ENCODE measurements around the gene RBBP8.
"Not testable (repeated sequence)": the region's sequence is repeated elsewhere in the genome, so short reads cannot be mapped to it uniquely, and the experiment has no call there.

RBBP8 gene

DNA sequence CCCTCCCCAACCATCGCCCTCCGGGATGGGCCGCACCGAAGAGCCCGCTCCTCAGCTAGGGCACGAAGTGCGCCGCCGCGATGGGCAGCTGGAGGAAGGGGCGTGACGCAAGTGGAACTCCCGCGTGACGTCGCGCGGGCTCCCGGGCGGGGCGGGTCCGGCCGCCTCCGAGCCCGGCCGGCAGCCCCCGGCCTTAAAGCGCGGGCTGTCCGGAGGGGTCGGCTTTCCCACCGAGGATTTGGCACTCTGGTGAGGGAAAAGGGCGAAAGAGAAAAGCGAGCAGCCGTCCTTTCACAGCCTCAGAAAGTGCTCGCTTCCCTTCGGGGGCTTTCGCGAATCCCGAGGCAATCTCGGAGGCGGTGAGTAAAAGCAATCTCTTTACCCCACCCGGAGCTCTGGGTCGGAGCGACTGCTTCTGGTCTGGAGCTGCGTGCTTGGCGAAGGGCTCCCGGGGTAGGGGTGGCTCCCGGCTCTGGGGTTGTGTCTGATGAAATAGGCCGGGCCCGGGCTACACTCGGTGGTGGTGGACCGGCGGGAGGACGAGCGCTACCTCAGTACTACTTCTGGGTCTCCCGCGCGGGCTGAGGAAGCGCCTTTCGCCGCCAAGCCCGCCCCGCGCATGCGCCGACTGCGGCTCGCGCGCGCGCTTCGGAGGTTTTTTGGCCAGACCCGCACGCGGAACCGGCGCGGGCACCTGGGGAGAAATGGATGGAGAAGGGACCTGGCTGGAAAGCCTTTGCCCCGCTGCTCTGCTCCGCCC, at the start of gene RBBP8:
TSS of gene RBBP8 (plus strand) at position 123 of the 760 bp plus-strand sequence. CDS start 3,524 bp downstream, outside the sequence.
- peak; percentile 92 for DNase-seq

DNA sequence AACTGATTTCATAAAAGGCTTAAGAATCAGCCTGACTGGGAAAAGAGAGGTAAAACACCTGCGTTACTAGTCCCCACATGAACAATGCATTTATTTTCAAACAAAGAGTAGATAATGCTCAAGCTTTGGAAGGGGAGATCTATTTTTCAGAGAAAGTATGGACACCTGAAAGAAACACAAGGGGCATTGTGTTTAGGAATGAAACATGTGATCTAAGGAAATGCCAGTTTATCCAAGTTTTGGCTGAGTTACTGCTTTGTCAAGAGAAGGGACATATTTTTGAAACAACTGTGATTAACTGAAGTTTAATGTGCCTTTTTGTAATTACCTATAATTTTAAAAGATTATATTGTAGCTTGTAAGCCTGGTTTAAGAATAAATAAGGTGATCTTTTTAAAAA, 49.3 kb upstream of the RBBP8 start:
- no peak for DNase-seq

DNA sequence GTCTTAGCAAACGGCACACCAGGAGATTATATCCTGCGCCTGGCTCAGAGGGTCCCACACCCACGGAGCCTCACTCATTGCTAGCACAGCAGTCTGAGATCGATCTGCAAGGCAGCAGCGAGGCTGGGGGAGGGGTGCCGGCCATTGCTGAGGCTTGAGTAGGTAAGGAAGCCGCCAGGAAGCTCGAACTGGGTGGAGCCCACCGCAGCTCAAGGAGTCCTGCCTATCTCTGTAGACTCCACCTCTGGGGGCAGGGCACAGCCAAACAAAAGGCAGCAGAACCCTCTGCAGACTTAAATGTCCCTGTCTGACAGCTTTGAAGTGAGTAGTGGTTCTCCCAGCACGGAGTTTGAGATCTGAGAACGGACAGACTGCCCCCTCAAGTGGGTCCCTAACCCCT, 47.4 kb upstream of the RBBP8 start:
- DNase-seq: not testable (repeated sequence)

- no peak for DNase-seq
These were observed 33.7 kb upstream of the RBBP8 start for GRCh38 chr18:22899421-22899820.

DNA sequence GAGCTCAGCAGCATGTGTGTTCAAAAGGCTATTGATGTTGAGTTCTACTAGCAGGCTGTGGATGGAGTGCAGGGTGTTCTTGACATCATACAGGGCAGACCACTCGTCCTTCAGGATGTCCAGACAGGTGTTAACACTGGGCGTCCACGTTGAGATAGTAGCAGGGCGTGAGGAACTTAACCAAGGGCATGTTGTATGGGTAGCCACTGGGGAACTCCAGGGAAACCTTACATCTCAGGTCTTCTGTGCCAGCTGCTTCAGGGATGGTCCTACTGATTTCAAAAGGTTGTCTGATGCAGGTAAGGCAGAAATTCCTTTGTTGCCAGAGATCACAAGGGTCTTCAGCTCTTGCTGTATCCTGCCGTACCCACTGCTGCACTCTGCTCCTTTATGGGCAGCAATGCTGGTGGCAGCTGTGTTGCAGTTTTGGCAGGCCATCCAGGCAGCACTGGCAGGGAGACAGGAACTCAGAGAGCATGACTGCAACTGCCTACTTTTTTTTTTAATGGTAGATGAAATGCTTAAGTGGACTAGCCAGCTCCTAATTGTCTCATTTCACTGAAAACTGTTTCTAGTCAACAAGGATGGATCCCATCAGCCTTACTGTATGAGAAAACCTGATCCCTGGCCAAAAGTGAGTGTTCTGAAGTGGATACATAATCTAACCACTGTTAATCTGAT, 32.4 kb upstream of the RBBP8 start:
- DNase-seq: no peak

GRCh38 chr18:22902093-22902492, 31.0 kb upstream of the RBBP8 start:
- no peak for DNase-seq

DNA sequence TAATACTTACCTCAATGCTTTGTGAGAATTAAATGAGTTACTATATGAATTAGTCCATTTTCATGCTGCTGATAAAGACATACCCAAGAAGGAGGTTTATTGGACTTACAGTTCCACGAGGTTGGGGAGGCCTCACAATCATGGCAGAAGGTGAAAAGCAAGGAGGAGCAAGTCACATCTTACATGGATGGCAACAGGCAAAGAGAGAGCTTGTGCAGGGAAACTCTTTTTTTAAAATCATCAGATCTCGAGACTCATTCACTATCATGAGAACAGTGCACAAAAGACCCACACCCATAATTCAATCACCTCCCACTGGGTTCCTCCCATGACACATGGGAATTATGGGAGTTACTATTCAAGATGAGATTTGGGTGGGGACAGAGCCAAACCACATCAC, 29.9 kb upstream of the RBBP8 start:
- DNase-seq: not testable (repeated sequence)

GRCh38 chr18:22912149-22912548, 21.0 kb upstream of the RBBP8 start:
- no peak for DNase-seq

GRCh38 chr18:22912835-22913234, 20.3 kb upstream of the RBBP8 start:
- DNase-seq: no peak

GRCh38 chr18:22913861-22914260, 19.3 kb upstream of the RBBP8 start:
- no peak for DNase-seq

DNA sequence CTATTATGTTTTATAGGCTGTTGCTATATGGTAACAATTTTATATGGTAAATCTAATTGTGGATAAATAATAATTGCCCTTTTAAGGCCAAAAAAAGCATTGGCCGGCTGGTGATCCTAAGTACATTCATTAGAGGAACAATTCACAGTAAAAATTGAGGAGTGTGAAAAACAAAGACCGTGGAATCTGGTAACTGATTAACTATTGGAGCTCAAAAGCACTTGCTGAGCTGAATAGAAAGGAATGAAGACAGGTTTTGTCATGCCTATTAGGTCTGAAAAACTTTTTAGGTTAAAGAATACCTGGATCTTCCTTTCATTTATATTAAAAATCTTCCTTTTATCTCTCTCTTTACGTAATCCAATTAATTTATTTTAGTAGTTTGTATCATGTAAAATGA, 18.5 kb upstream of the RBBP8 start:
- DNase-seq: no peak

GRCh38 chr18:22915337-22915736, 17.8 kb upstream of the RBBP8 start:
- no peak for DNase-seq

DNA sequence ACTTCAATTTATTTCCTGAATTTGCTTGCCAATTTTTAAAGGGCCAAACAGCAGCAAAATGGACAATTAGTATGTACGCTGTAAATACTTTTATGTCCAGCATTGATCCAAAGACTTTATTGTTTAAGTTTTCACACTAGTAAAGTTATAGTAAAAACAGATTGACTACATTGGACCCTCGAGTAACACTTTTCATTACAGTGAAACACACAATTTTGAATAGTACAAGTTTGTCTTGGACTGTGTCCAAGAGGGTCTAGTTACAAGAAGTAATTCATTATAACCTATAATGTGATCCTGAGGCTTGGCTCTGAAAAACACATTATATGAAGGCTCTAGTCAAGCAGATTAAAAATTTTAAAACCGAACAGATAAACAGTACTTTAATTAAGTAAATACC, 11.4 kb upstream of the RBBP8 start:
- DNase-seq: no peak

DNA sequence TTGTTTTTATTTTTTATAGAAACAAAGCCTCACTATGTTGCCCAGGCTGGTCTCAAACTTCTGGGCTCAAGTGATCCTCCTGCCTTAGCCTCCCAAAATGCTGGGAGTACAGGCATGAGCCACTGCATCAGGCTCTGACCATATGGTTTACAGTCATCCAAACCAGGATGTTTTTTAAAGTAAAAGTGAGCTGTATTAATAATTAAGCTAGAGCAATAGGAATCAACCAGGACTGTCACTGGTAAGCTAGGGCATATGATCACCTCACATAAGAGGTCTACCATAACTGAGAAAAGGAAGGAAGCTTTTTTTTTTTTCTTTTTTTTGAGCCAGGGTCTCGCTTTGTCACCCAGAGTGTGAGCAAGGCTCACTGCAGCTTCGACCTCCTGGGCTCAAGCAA, 8.5 kb upstream of the RBBP8 start:
- no peak for DNase-seq

DNA sequence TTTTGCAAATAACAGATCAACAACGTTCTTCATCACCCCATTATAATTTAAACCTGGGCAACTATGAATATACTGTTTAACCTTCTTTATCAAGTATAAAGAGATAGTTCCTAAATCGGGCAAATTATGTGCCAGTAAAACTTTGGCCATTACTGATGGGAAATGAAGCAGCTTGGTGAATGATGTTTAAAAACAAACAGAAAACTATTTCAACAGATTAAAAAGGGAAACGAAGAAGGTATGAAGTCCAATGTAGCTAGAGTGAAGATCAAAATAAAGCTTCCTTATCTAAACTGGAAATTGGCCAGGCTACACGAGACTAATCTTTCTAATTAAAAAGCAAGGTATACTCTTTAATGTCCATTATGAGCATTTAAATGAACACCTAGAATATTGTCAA, 6.7 kb upstream of the RBBP8 start:
- DNase-seq: no peak

- no peak for DNase-seq
These were observed 4.8 kb upstream of the RBBP8 start for GRCh38 chr18:22928339-22928738.

DNA sequence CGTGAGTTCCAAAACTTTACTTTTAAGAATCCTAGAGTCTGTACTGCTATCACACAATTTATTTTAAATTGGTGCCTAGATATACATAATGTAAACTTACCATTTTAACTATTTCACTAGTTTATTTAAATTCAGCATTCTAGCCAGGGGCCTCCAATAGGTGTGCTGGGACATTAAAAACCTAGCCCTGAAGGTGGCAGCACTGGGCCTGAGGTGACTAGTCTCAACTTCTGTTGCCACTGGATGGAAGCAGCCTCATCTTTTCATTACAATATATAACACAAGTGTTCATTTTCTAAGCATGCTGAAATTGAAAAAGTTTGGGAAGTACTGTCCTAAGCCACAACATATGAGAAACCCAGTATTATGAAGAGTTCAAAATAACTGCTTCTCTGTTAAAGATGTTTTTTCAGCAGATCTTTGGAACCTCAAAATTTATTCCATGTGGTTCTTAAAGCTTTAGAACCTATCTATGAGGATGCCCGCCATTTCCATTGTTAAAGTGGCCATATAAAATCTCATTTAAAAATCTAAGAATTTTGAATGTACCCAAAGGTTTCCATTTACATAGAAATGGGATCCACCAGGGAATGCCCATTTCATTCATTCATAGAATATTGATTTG, 2.9 kb upstream of the RBBP8 start:
- DNase-seq: peak; percentile 90

DNA sequence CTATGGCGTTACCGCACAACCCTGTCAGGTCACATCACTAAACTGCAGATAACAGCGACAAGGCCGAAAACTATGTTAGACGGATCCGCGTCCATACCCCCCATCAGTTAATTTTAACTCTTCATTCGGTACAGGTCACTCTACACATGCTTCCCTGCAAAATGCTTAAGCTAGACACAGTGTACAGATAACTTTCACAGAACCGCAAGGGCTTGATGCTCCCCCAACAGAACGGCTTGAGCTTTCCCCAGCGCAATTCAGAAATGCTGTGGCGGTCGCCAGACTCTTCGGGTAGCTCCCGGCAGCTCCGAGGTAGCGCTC, 283 bp upstream of the RBBP8 start:
- no peak for DNase-seq

GRCh38 chr18:22933966-22934423, 867 bp downstream of the RBBP8 start:
- DNase-seq: peak; percentile 50

GRCh38 chr18:22934789-22935188, 1.7 kb downstream of the RBBP8 start:
- no peak for DNase-seq

- peak; percentile 46 for DNase-seq
These were observed 2.3 kb downstream of the RBBP8 start for GRCh38 chr18:22935431-22935830.

GRCh38 chr18:22936515-22936914, 3.4 kb downstream of the RBBP8 start:
- no peak for DNase-seq

DNA sequence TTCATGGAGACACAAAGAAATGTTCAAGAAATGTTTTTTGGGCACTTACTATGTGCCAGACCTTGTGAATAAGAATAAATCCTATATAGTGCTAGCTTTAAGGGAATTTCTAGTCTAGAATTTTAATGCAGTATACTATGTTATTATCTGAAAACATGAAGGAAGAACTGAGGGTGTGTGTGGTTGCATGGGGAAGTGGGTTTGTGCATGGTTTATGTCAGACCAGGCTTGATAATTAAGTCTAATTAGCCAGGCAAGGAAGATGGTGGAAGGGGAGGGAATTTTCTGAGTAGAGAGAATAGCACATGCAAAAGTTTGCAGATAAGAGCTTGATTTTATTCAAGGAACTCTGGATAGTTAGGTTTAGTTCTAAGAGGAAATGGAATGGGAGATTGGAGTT, 6.5 kb downstream of the RBBP8 start:
- peak; percentile 55 for DNase-seq

- no peak for DNase-seq
These were observed 10.7 kb downstream of the RBBP8 start for GRCh38 chr18:22943847-22944246.

All from hematopoietic multipotent progenitor cell treated with erythropoietin and hydrocortisone succinate and interleukin-3 and kit ligand, for 4 days (in vitro differentiated cells).